K562 (cell line): ENCODE data around the gene MYH9. TPM values are rescaled to one million over a fixed set of nuclear protein-coding genes. Genes with fewer than 3 reads are reported as not detected.

Experiments
- ATAC-seq: fragments of 200-7000 bp; cut with Tn5 transposase; 3 replicates; pipeline ENCODE4 v1.9.1; 2020; ENCODE audit warnings: moderate library complexity
- BruUV-seq: library from RNA; stranded (reverse); fragments of 400-500 nt; replicated peaks from 2 replicates; lab custom pipeline; 2021; lab: Mats Ljungman, UMichigan
- CTCF ChIA-PET: fragments of 300-600 bp; formaldehyde crosslinking; extraction: SDS; loops from one replicate; lab custom pipeline; 2021; ENCODE audit warnings: low intra/inter-chr PET ratio; lab: Yijun Ruan, JAX
- POLR2A ChIA-PET: fragments of 300-600, 350-650 bp; sonication (Branson Sonifier 250); formaldehyde crosslinking; extraction: SDS; loops from one replicate; lab custom pipeline; 2021; ENCODE audit warnings: antibody characterized with exemption, inconsistent platforms; lab: Yijun Ruan, JAX
- DNase-seq, 4 experiments: peaks; one replicate each; pipeline versions ENCODE4 v3.0.0 to v3.0.0-alpha.2; 2011 to 2018; ENCODE audit warnings: low spot score in 3 of 4, mixed read lengths in 3 of 4; ENCODE audit errors: extremely low read depth in 1 of 4
- FAIRE-seq: peaks from 2 replicates; lab custom pipeline; 2011; peaks lifted over from hg19 to GRCh38; lab: Jason Lieb, UNC
- H2AFZ ChIP-seq: 2 replicates; pipeline ENCODE4 v1.6.0; 2011; ENCODE audit warnings: low read depth, low read length, control low read depth, inconsistent platforms
- H3K27ac ChIP-seq: fragments of 200-600 bp; 3 replicates; pipeline ENCODE4 v1.8.0; 2011; ENCODE audit warnings: low read depth, mild to moderate bottlenecking, control low read depth, inconsistent platforms, low read length, moderate library complexity, mixed read lengths; ENCODE audit errors: extremely low read depth
- H3K27me3 ChIP-seq, 2 experiments: fragments of 300-600 bp in 1 of 2; 2 replicates in 1 of 2; 3 replicates in 1 of 2; pipeline versions ENCODE4 v1.6.0 to v1.8.0; 2011; ENCODE audit warnings: inconsistent platforms in 2 of 2, low read length in 2 of 2, mild to moderate bottlenecking in 1 of 2, mixed read lengths in 1 of 2, moderate library complexity in 1 of 2; ENCODE audit not compliant: control insufficient read depth in 2 of 2, insufficient read depth in 2 of 2
- H3K36me3 ChIP-seq: fragments of 300-600 bp; 3 replicates; pipeline ENCODE4 v1.8.0; 2011; ENCODE audit warnings: mild to moderate bottlenecking, low read length, inconsistent platforms; ENCODE audit not compliant: control insufficient read depth, insufficient read depth
- H3K4me1 ChIP-seq, 2 experiments: fragments of 200-600 bp in 1 of 2; replicated peaks in 1 of 2; 2 replicates in 1 of 2; 3 replicates in 1 of 2; pipeline versions ENCODE4 v1.5.1 to v1.8.0; 2011; ENCODE audit warnings: inconsistent platforms in 2 of 2, low read length in 2 of 2, mild to moderate bottlenecking in 1 of 2, mixed read lengths in 1 of 2, moderate library complexity in 1 of 2; ENCODE audit not compliant: control insufficient read depth in 2 of 2, insufficient read depth in 2 of 2
- H3K4me2 ChIP-seq: 2 replicates; pipeline ENCODE4 v1.6.1; 2011; ENCODE audit warnings: low read length, control low read depth, inconsistent platforms, mixed read lengths; ENCODE audit not compliant: insufficient read depth
- H3K4me3 ChIP-seq: fragments of 200-600 bp; sonication (generic), shearing (Covaris generic); 2 replicates; pipeline ENCODE4 v1.5.1; 2016; ENCODE audit warnings: control low read depth, inconsistent platforms
- H3K79me2 ChIP-seq: fragments of 200-600 bp; 3 replicates; pipeline ENCODE4 v1.8.0; 2011; ENCODE audit warnings: low read length, inconsistent platforms; ENCODE audit not compliant: control insufficient read depth, insufficient read depth
- H3K9ac ChIP-seq, 2 experiments: 2 replicates each; pipeline versions ENCODE4 v1.6.0 to v1.6.1; 2011; ENCODE audit warnings: low read depth in 2 of 2, low read length in 2 of 2, control low read depth in 1 of 2, inconsistent platforms in 1 of 2, mild to moderate bottlenecking in 1 of 2, mixed read lengths in 1 of 2; ENCODE audit not compliant: insufficient read depth in 1 of 2
- H3K9me1 ChIP-seq: one replicate; pipeline ENCODE4 v1.6.0; 2011; ENCODE audit warnings: inconsistent platforms, mild to moderate bottlenecking, low read length, moderate library complexity; ENCODE audit not compliant: control insufficient read depth, insufficient read depth
- H3K9me3 ChIP-seq: replicated peaks from 2 replicates; pipeline ENCODE4 v1.5.1; 2011; ENCODE audit warnings: low read depth, low read length, inconsistent platforms; ENCODE audit not compliant: control insufficient read depth, insufficient read depth
- H4K20me1 ChIP-seq: replicated peaks from 2 replicates; pipeline ENCODE4 v1.6.1; 2011; ENCODE audit warnings: low read length, inconsistent platforms, mixed read lengths; ENCODE audit not compliant: control insufficient read depth, insufficient read depth
- ATF4 ChIP-seq: fragments of 450-650 bp; formaldehyde crosslinking; IDR thresholded peaks from 2 replicates; pipeline ENCODE4 v1.4.0; 2022; ENCODE audit warnings: mild to moderate bottlenecking, moderate library complexity
- COPS2 ChIP-seq: fragments of 450-650 bp; conservative IDR thresholded peaks from 2 replicates; pipeline ENCODE4 v1.6.1; 2016; ENCODE audit warnings: mild to moderate bottlenecking, moderate library complexity
- FOXK1 ChIP-seq: sonication (generic); formaldehyde crosslinking; IDR thresholded peaks from 2 replicates; pipeline ENCODE4 v1.8.0; 2022; ENCODE audit warnings: missing genetic modification reagents, mild to moderate bottlenecking, borderline replicate concordance
- HMBOX1 ChIP-seq: sonication (generic); IDR thresholded peaks from 2 replicates; pipeline ENCODE4 v1.6.1; 2016
- MIER1 ChIP-seq: fragments of 450-650 bp; IDR thresholded peaks from 2 replicates; pipeline ENCODE4 v1.6.1; 2016; ENCODE audit warnings: antibody characterized with exemption, mild to moderate bottlenecking, low read depth
- MNT ChIP-seq, 2 experiments: fragments of 450-650 bp; conservative IDR thresholded peaks; 2 replicates each; pipeline ENCODE4 v1.6.1; 2017; ENCODE audit warnings: mild to moderate bottlenecking in 2 of 2, moderate library complexity in 2 of 2
- NFIC ChIP-seq: fragments of 450-650 bp; IDR thresholded peaks from 2 replicates; pipeline ENCODE4 v1.6.1; 2017; ENCODE audit warnings: mild to moderate bottlenecking, inconsistent platforms
- PML ChIP-seq: IDR thresholded peaks from 2 replicates; pipeline ENCODE4 v1.6.1; 2012; ENCODE audit warnings: low read length, inconsistent platforms
- SMAD3 ChIP-seq: fragments of 450-650 bp; formaldehyde crosslinking; conservative IDR thresholded peaks from 2 replicates; pipeline ENCODE4 v1.4.0; 2020; ENCODE audit warnings: mild to moderate bottlenecking
- STAT5A ChIP-seq: IDR thresholded peaks from 2 replicates; pipeline ENCODE4 v1.6.1; 2012; ENCODE audit warnings: low read length, inconsistent platforms, borderline replicate concordance
- TSHZ1 ChIP-seq: fragments of 250-450 bp; sonication (Bioruptor Pico); IDR thresholded peaks from 2 replicates; pipeline ENCODE4 v1.4.0; 2020; ENCODE audit warnings: mild to moderate bottlenecking, moderate library complexity
- XRCC4 ChIP-seq: IDR thresholded peaks from one replicate; pipeline ENCODE4 v1.6.1; 2011; ENCODE audit not compliant: insufficient read depth, insufficient read length; ENCODE audit errors: extremely low read depth
- ZBTB49 ChIP-seq: sonication (generic); formaldehyde crosslinking; IDR thresholded peaks from 2 replicates; pipeline ENCODE4 v1.8.0; 2022; ENCODE audit warnings: missing genetic modification reagents, mild to moderate bottlenecking, borderline replicate concordance
- ZNF644 ChIP-seq: fragments of 200-800 bp; sonication (Bioruptor generic); IDR thresholded peaks from 2 replicates; pipeline ENCODE4 v1.6.1; 2016; ENCODE audit warnings: low read depth, missing genetic modification characterization, missing compliant biosample characterization
- WGBS: fragments of 100-300 bp; shearing (Covaris generic); methylation state at CpG from one replicate; pipeline ENCODE4 v1.1.6; 2016; ENCODE audit warnings: low coverage, mixed read lengths; ENCODE audit not compliant: insufficient coverage; ENCODE audit errors: missing lambda C conversion rate; 5-methylcytosine and 5-hydroxymethylcytosine counted together
- in situ Hi-C: fragments of 300-500 bp; cut with MboI; formaldehyde crosslinking; loops from 4 replicates; pipeline ENCODE4 v1.15.0; 2018; ENCODE audit warnings: inconsistent platforms, mixed read lengths
- intact Hi-C: fragments of 100-400 bp; cut with micrococcal nuclease; formaldehyde crosslinking; loops from 2 replicates; pipeline ENCODE4 v1.14.2; 2022
- polyA plus RNA-seq, 8 experiments: library from polyadenylated mRNA; depleted of rRNA in 4 of 8; stranded (reverse) in 5 of 8; unstranded in 3 of 8; fragments of >200 nt; fragmentation: Nextera tagmentation in 2 of 8; fragmentation: Illumina TruSeq in 1 of 8; extraction: Ambion mirVana in 2 of 8; extraction: Trizol in 1 of 8; gene quantifications; 2 replicates each; pipeline versions ENCODE4 v1.2.1 to v1.2.3, GENCODE V29; 2011 to 2014; ENCODE audit warnings: inconsistent platforms in 1 of 8, missing spikeins in 1 of 8
- total RNA-seq, 7 experiments: library from RNA; depleted of rRNA in 6 of 7; stranded (reverse); fragments of >200 nt in 6 of 7; fragmentation: Illumina TruSeq in 2 of 7; extraction: Trizol in 2 of 7; gene quantifications; 2 replicates each; pipeline versions ENCODE4 v1.2.1 to v1.2.3, GENCODE V29; 2011 to 2021; ENCODE audit warnings: low replicate concordance in 1 of 7

Gene MYH9
- total and polyA plus RNA-seq, 9 of the 15 experiments (the other 6 are each of a cell fraction or from before 2014, with no cell fraction given): 0.71 to 111 (median 24.6) TPM

- no peak overlapping the region for H2AFZ ChIP-seq
- CTCF ChIA-PET: no interaction called here
- H3K9me3 ChIP-seq: no peaks in the 10 kb centered on the region
- POLR2A ChIA-PET: interaction anchor here (0.8 kb wide), 1 partner anchor 16 kb away, joined by 5 read pairs; no protein-coding TSS in a partner anchor
- no TSS peak for BruUV-seq
- FAIRE-seq (no peak), ATAC-seq (no peak), DNase-seq (no peak)
- no peak overlapping the region for H3K27ac ChIP-seq
- WGBS: 76% methylated on average over 4 of the region's 4 CpGs
- H3K4me2 ChIP-seq: no peak overlapping the region
- H3K27me3 ChIP-seq: no peaks in the 10 kb centered on the region
- in situ Hi-C loops: no loop called here
- H3K36me3 ChIP-seq: peaks cover 12% of the 10 kb centered on the region; the same call in 2 of the 3 replicates
- H3K4me3 ChIP-seq: no peak overlapping the region
- H3K9me1 ChIP-seq: peaks cover 6% of the 10 kb centered on the region
- H3K9ac ChIP-seq: no peak overlapping the region; a peak in 1 of 4 replicates
- peaks cover 36% of the 10 kb centered on the region for H4K20me1 ChIP-seq
- peaks cover 11 to 34% of the 10 kb centered on the region in 2 experiments; a peak in 4 of 5 replicates for H3K4me1 ChIP-seq
- peaks cover 80% of the 10 kb centered on the region for H3K79me2 ChIP-seq
- intact Hi-C loops: no loop called here
- TF ChIP-seq XRCC4 (no peak), COPS2 (no peak), NFIC (no peak), ZBTB49 (CRISPR knock-in tag) (no peak), SMAD3 (CRISPR knock-in tag) (no peak), TSHZ1 (CRISPR knock-in tag) (no peak), PML (no peak), FOXK1 (CRISPR knock-in tag) (no peak), STAT5A (no peak), MNT (conservative IDR thresholded peaks at IDR 0.05) (no peak), HMBOX1 (no peak), ZNF644 (tag) (no peak), ATF4 (CRISPR knock-in tag) (no peak), MIER1 (no peak)
Observed at GRCh38 chr22:36362075-36362474, 25.7 kb downstream of the MYH9 start.
